ENCODE results near the gene CORO1A.

- TF ChIP-seq CTCF (conservative IDR thresholded peaks at IDR 0.05; ENCODE audit: low read length) (no peak), EZH2phosphoT487 (IDR thresholded peaks at IDR 0.05; ENCODE audit: borderline replicate concordance, low read depth, low read length) (no peak)
Measured at GRCh38 chr16:30136971-30137605, 46.3 kb upstream of the CORO1A start.

Data from OCI-LY7 (cell line).